Measurements from ENCODE around the gene CNTRL. TPM values are rescaled to one million over a fixed set of nuclear protein-coding genes. Genes with fewer than 3 reads are reported as not detected.
"Not testable (repeated sequence)": the region's sequence is repeated elsewhere in the genome, so short reads cannot be mapped to it uniquely, and the experiment has no call there.

CNTRL gene
- total RNA-seq, 1 donor from 2014 or later = 8.5 TPM

DNA sequence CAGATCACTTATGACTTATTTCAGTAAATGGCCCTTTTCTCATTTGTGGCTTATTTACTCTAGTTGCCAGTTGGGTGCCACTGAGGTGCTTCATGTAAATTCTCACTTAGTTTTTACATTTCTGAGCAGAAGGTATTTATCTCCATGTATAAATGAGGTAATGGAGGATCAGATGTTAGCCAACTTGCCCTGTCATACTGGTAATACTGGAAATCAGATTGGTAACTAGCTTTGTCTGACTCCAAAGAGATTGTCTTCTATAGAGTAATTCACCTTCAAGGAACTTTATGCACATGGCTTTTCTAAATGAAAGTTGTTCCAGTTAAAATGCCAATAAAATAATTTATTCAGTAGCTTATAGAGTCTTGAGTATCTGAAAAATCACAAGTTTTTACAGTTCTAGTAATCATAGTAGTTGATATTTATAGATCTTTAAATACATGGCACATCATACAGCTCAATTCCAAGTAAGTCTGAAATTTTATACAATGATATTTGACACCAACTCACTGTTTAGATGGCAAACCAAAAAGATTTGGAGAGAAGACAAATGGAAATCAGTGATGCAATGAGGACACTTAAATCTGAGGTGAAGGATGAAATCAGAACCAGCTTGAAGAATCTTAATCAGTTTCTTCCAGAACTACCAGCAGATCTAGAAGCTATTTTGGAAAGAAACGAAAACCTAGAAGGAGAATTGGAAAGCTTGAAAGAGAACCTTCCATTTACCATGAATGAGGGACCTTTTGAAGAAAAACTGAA, 98.2 kb downstream of the CNTRL start:
- H3K4me1 ChIP-seq = no peaks in the 10 kb centered on the region
- DNase-seq (ENCODE audit: low spot score in 2 of 2) = no peak
- peaks cover 32 to 77% of the 10 kb centered on the region in 2 donors for H3K36me3 ChIP-seq
- no peak for TF ChIP-seq CTCF (IDR thresholded peaks at IDR 0.05)
- no peaks in the 10 kb centered on the region for H3K9me3 ChIP-seq
- H3K4me3 ChIP-seq = no peak overlapping the region
- H3K27me3 ChIP-seq = no peaks in the 10 kb centered on the region
- intact Hi-C loops (cut with DNase I) = no loop called here
- no peak overlapping the region for H3K27ac ChIP-seq

DNA sequence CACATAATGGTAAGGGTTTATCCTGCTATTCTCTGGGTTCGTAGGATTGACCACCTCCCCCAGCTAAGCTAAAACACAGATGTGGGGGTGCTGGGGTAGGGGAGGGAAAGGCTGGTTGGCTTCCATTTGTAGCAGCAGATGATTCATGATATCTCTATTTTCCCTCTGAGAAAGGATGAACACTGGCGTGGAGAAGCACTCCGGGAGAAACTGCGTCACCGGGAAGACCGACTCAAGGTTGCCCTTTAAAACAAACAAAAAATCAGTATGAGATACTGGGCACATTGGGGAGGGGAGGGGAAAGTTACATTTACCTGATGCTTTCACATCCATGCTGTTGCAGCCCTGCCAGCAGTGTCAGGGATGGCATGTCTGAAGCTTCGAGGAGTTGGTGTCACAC, 98.7 kb downstream of the CNTRL start:
- Histone ChIP-seq H3K4me1 (no peaks in the 10 kb centered on the region), H3K27ac (no peak overlapping the region), H3K9me3 (no peaks in the 10 kb centered on the region), H3K4me3 (no peak overlapping the region), H3K27me3 (no peaks in the 10 kb centered on the region), H3K36me3 (peaks cover 32 to 77% of the 10 kb centered on the region in 2 donors)
- no peak for DNase-seq (ENCODE audit: low spot score in 2 of 2)
- intact Hi-C loops (cut with DNase I) = no loop called here
- TF ChIP-seq CTCF (IDR thresholded peaks at IDR 0.05) = no peak

GRCh38 chr9:121178676-121179372, 104.1 kb downstream of the CNTRL start:
- H3K27ac ChIP-seq = no peak overlapping the region
- H3K4me1 ChIP-seq = peaks cover 0 to 20% of the 10 kb centered on the region in 2 donors
- H3K9me3 ChIP-seq = no peaks in the 10 kb centered on the region
- H3K4me3 ChIP-seq = no peak overlapping the region
- intact Hi-C loops (cut with DNase I) = no loop called here
- H3K27me3 ChIP-seq = no peaks in the 10 kb centered on the region
- peaks cover 11 to 60% of the 10 kb centered on the region in 2 donors for H3K36me3 ChIP-seq
- TF ChIP-seq CTCF (IDR thresholded peaks at IDR 0.05) = no peak
- no peak for DNase-seq (ENCODE audit: low spot score in 2 of 2)

DNA sequence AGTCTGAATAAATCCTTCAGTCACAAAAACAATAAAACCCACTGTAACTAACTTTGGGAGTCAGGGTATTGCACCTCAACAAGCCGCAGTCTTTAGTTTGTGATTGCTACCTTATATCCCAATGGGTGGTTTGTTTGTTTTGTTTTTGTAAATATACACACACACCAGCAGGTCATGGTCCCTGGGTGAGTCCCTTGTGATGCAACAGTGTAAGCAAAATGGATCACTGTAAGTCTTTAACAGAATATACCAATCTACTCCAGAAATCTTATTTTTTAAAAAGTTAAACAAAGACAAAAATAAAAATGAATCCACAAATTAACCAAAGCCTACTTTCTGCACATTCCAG, 104.6 kb downstream of the CNTRL start:
- intact Hi-C loops (cut with DNase I); H3K27ac ChIP-seq; H3K27me3 ChIP-seq; H3K9me3 ChIP-seq; H3K4me3 ChIP-seq; DNase-seq (ENCODE audit: low spot score in 2 of 2): not testable (repeated sequence)
- peaks cover 11 to 59% of the 10 kb centered on the region in 2 donors for H3K36me3 ChIP-seq
- peaks cover 0 to 25% of the 10 kb centered on the region in 2 donors for H3K4me1 ChIP-seq

GRCh38 chr9:121179930-121180681, 105.4 kb downstream of the CNTRL start:
- intact Hi-C loops (cut with DNase I) = no loop called here
- DNase-seq (ENCODE audit: low spot score in 2 of 2) = no peak
- Histone ChIP-seq H3K27me3 (no peaks in the 10 kb centered on the region), H3K9me3 (no peaks in the 10 kb centered on the region), H3K36me3 (peaks cover 11 to 55% of the 10 kb centered on the region in 2 donors), H3K4me1 (peaks cover 0 to 25% of the 10 kb centered on the region in 2 donors), H3K4me3 (no peak overlapping the region), H3K27ac (no peak overlapping the region)
- TF ChIP-seq CTCF (IDR thresholded peaks at IDR 0.05) = no peak

All from ascending aorta (tissue), 2 donors.